ENCODE measurements around the gene SLC43A2.

DNA sequence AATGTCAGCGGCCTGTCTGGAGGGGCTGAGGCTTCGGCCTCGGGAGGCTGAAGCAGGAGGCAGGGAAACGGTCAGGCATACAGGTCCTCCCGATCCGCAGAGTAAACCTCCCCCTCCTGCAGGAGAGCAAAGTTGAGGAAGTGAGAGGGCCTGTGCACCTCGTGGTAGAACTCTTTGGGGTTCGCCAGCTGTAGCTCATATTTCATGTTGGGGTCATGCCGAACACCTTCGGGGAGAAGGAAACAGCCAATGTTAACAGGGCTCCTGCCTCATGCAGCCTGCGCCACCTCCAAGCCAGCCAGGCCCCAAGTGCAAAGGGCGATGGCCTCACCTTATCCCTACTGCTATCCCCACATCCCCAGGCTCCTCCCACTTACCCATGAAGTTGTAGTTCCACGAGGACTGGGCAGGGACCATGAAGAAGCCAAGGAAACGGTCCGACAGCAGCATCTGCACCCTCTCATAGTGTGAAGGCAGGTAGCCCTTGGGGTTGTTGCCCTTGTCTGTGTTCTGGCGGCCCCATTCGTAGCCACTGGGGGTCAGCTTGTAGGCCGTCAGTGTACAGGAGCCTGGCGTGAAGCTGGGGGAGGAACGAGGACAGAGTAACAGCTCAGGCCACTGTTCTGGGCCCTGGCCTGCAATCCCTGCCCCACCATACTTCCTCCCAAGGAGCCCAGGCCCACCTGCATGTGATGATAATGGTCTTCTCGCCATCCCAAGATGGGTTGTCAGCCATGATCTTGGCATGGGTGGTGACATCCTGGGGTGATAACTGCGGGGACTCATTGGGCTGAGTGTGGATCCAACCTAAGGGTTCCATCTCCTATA, 22.3 kb upstream of the SLC43A2 start:
- TF ChIP-seq, protein P1, sequence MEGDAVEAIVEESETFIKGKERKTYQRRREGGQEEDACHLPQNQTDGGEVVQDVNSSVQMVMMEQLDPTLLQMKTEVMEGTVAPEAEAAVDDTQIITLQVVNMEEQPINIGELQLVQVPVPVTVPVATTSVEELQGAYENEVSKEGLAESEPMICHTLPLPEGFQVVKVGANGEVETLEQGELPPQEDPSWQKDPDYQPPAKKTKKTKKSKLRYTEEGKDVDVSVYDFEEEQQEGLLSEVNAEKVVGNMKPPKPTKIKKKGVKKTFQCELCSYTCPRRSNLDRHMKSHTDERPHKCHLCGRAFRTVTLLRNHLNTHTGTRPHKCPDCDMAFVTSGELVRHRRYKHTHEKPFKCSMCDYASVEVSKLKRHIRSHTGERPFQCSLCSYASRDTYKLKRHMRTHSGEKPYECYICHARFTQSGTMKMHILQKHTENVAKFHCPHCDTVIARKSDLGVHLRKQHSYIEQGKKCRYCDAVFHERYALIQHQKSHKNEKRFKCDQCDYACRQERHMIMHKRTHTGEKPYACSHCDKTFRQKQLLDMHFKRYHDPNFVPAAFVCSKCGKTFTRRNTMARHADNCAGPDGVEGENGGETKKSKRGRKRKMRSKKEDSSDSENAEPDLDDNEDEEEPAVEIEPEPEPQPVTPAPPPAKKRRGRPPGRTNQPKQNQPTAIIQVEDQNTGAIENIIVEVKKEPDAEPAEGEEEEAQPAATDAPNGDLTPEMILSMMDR (IDR thresholded peaks at IDR 0.05 in 8 of 11, conservative IDR thresholded peaks at IDR 0.05 in 3 of 11), result no peak
- TF ChIP-seq POLR2A (IDR thresholded peaks at IDR 0.05), result no peak
- peak in 2 of 3 donors; percentile 19 to 44 for TF ChIP-seq POLR2AphosphoS5 (IDR thresholded peaks at IDR 0.05)

Data from spleen (tissue), 7 donors.